ENCODE results near the gene AHSP.

- TF ChIP-seq CTCF (tag by site-specific recombination; IDR thresholded peaks at IDR 0.05) (no peak), ZBTB10 (tag by site-specific recombination; IDR thresholded peaks at IDR 0.05) (no peak), MYNN (tag by site-specific recombination; IDR thresholded peaks at IDR 0.05; ENCODE audit: borderline replicate concordance) (no peak), ZNF133 (tag by site-specific recombination; IDR thresholded peaks at IDR 0.05) (no peak)
Measured at GRCh38 chr16:31491778-31492418, 35.8 kb upstream of the AHSP start.
